ENCODE measurements around the gene AP3B1.

The AP3B1 gene

DNA sequence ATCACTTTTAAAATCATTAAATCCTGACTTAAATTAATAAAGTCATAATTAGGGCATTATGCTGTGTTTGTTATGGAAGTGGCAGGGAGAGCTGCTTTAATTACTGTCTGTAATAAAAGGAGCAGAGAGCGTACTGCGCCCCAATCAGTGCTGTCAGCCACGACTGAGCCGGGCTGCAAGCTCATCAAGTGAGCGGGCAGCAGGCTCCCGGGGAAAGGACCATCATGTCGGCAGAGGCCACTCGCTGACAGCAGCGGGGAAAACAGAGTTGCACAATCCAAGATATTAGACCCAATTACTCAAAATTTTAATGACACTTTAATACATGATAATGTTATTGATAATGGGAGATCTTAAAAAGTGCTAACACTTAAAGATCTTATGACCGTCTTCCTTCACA, 181.6 kb downstream of the AP3B1 start:
- no peak for ATAC-seq (ENCODE audit: insufficient read depth, low read depth)
- no peak for TF ChIP-seq EZH2 (IDR thresholded peaks at IDR 0.05; ENCODE audit: borderline replicate concordance, low read depth, low read length, severe bottlenecking)
- TF ChIP-seq CTCF (IDR thresholded peaks at IDR 0.05; ENCODE audit: borderline replicate concordance, extremely low read depth, low read length, poor library complexity, severe bottlenecking) = no peak
- Histone ChIP-seq H4K20me1 (ENCODE audit: insufficient read depth, low read length) (no peaks in the 10 kb centered on the region), H3K27ac (ENCODE audit: low read length) (no peak overlapping the region), H3K4me1 (ENCODE audit: insufficient read depth, low read length) (no peaks in the 10 kb centered on the region), H3K9ac (ENCODE audit: low read depth, low read length) (no peak overlapping the region), H3K79me2 (ENCODE audit: insufficient read depth, low read length) (no peaks in the 10 kb centered on the region), H3K4me3 (ENCODE audit: low read depth in 1 of 2, low read length in 2 of 2) (no peak overlapping the region), H3K27me3 (ENCODE audit: insufficient read depth, low read length, poor library complexity) (no peaks in the 10 kb centered on the region), H3K36me3 (ENCODE audit: insufficient read depth, low read length) (peaks cover 46% of the 10 kb centered on the region), H3K9me3 (ENCODE audit: insufficient read depth, low read length, severe bottlenecking) (no peaks in the 10 kb centered on the region), H2AFZ (ENCODE audit: low read depth, low read length) (no peak overlapping the region), H3K4me2 (ENCODE audit: insufficient read depth, low read length) (no peak overlapping the region)
- no peak for DNase-seq

DNA sequence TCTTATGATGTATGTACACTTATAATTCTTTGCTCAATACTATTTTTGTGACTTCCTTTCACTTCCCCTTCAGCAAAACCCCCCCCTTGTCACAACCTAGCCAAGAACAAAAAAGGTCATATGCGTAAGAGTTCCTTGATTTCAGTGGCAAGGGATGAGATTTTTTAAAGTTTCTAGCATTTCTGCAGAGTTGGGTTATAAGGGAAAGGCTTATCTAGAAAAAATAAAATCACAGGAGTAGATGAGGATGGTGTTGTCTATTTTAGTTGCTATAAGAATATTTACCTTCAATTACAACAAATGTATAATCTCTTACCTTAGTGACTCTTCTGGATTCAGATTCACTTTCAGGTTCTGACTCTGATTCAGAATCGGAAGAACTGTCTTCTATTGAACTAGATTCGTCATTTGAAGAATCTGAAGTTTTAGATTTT, 184.6 kb downstream of the AP3B1 start:
- H3K4me2 ChIP-seq (ENCODE audit: insufficient read depth, low read length) = no peak overlapping the region
- H2AFZ ChIP-seq (ENCODE audit: low read depth, low read length) = no peak overlapping the region
- ATAC-seq (ENCODE audit: insufficient read depth, low read depth) = no peak
- no peak for TF ChIP-seq EZH2 (IDR thresholded peaks at IDR 0.05; ENCODE audit: borderline replicate concordance, low read depth, low read length, severe bottlenecking)
- TF ChIP-seq CTCF (IDR thresholded peaks at IDR 0.05; ENCODE audit: borderline replicate concordance, extremely low read depth, low read length, poor library complexity, severe bottlenecking) = no peak
- H3K27ac ChIP-seq (ENCODE audit: low read length) = no peak overlapping the region
- no peaks in the 10 kb centered on the region for H4K20me1 ChIP-seq (ENCODE audit: insufficient read depth, low read length)
- H3K9ac ChIP-seq (ENCODE audit: low read depth, low read length) = no peak overlapping the region
- no peaks in the 10 kb centered on the region for H3K27me3 ChIP-seq (ENCODE audit: insufficient read depth, low read length, poor library complexity)
- peaks cover 51% of the 10 kb centered on the region for H3K36me3 ChIP-seq (ENCODE audit: insufficient read depth, low read length)
- no peaks in the 10 kb centered on the region for H3K79me2 ChIP-seq (ENCODE audit: insufficient read depth, low read length)
- DNase-seq = no peak
- H3K4me1 ChIP-seq (ENCODE audit: insufficient read depth, low read length) = no peaks in the 10 kb centered on the region
- H3K4me3 ChIP-seq (ENCODE audit: low read depth in 1 of 2, low read length in 2 of 2) = no peak overlapping the region
- H3K9me3 ChIP-seq (ENCODE audit: insufficient read depth, low read length, severe bottlenecking) = no peaks in the 10 kb centered on the region

- Histone ChIP-seq H3K79me2 (ENCODE audit: insufficient read depth, low read length) (no peaks in the 10 kb centered on the region), H2AFZ (ENCODE audit: low read depth, low read length) (no peak overlapping the region), H3K36me3 (ENCODE audit: insufficient read depth, low read length) (peaks cover 40% of the 10 kb centered on the region), H3K4me2 (ENCODE audit: insufficient read depth, low read length) (no peak overlapping the region), H4K20me1 (ENCODE audit: insufficient read depth, low read length) (no peaks in the 10 kb centered on the region), H3K9me3 (ENCODE audit: insufficient read depth, low read length, severe bottlenecking) (no peaks in the 10 kb centered on the region), H3K9ac (ENCODE audit: low read depth, low read length) (no peak overlapping the region), H3K4me1 (ENCODE audit: insufficient read depth, low read length) (no peaks in the 10 kb centered on the region), H3K4me3 (ENCODE audit: low read depth in 1 of 2, low read length in 2 of 2) (no peak overlapping the region), H3K27me3 (ENCODE audit: insufficient read depth, low read length, poor library complexity) (no peaks in the 10 kb centered on the region), H3K27ac (ENCODE audit: low read length) (no peak overlapping the region)
- DNase-seq = no peak
- no peak for ATAC-seq (ENCODE audit: insufficient read depth, low read depth)
- TF ChIP-seq CTCF (IDR thresholded peaks at IDR 0.05; ENCODE audit: borderline replicate concordance, extremely low read depth, low read length, poor library complexity, severe bottlenecking) (no peak), EZH2 (IDR thresholded peaks at IDR 0.05; ENCODE audit: borderline replicate concordance, low read depth, low read length, severe bottlenecking) (no peak)
These were observed 185.9 kb downstream of the AP3B1 start for GRCh38 chr5:78108564-78108963.
